ENCODE measurements around the gene LTB4R2. TPM values are rescaled to one million over a fixed set of nuclear protein-coding genes. Genes with fewer than 3 reads are reported as not detected.

The LTB4R2 gene
- total RNA-seq, 1 donor from 2014 or later = 1.5 TPM

GRCh38 chr14:24283796-24284460, 26.0 kb upstream of the LTB4R2 start:
- Histone ChIP-seq H3K4me3 (ENCODE audit: low read depth, low read length) (no peak overlapping the region), H3K36me3 (ENCODE audit: control insufficient read depth, insufficient read depth, low read length) (no peaks in the 10 kb centered on the region), H3K27me3 (ENCODE audit: control insufficient read depth, insufficient read depth, low read length) (no peaks in the 10 kb centered on the region)
- TF ChIP-seq CTCF (IDR thresholded peaks at IDR 0.05; ENCODE audit: insufficient read depth, low read length, poor library complexity, severe bottlenecking) = no peak
- DNase-seq (ENCODE audit: low read depth) = no peak

GRCh38 chr14:24284501-24285035, 25.4 kb upstream of the LTB4R2 start:
- TF ChIP-seq CTCF (IDR thresholded peaks at IDR 0.05; ENCODE audit: insufficient read depth, low read length, poor library complexity, severe bottlenecking) = no peak
- no peaks in the 10 kb centered on the region for H3K27me3 ChIP-seq (ENCODE audit: control insufficient read depth, insufficient read depth, low read length)
- H3K4me3 ChIP-seq (ENCODE audit: low read depth, low read length) = no peak overlapping the region
- no peak for DNase-seq (ENCODE audit: low read depth)
- no peaks in the 10 kb centered on the region for H3K36me3 ChIP-seq (ENCODE audit: control insufficient read depth, insufficient read depth, low read length)

GRCh38 chr14:24285351-24285750, 24.6 kb upstream of the LTB4R2 start:
- H3K36me3 ChIP-seq (ENCODE audit: control insufficient read depth, insufficient read depth, low read length) = no peaks in the 10 kb centered on the region
- no peak for DNase-seq (ENCODE audit: low read depth)
- no peak overlapping the region for H3K4me3 ChIP-seq (ENCODE audit: low read depth, low read length)
- no peaks in the 10 kb centered on the region for H3K27me3 ChIP-seq (ENCODE audit: control insufficient read depth, insufficient read depth, low read length)
- no peak for TF ChIP-seq CTCF (IDR thresholded peaks at IDR 0.05; ENCODE audit: insufficient read depth, low read length, poor library complexity, severe bottlenecking)

- no peaks in the 10 kb centered on the region for H3K27me3 ChIP-seq (ENCODE audit: control insufficient read depth, insufficient read depth, low read length)
- no peak overlapping the region for H3K4me3 ChIP-seq (ENCODE audit: low read depth, low read length)
- no peak for TF ChIP-seq CTCF (IDR thresholded peaks at IDR 0.05; ENCODE audit: insufficient read depth, low read length, poor library complexity, severe bottlenecking)
- H3K36me3 ChIP-seq (ENCODE audit: control insufficient read depth, insufficient read depth, low read length) = peaks cover 1% of the 10 kb centered on the region
- DNase-seq (ENCODE audit: low read depth) = no peak
Measured at GRCh38 chr14:24286996-24287395, 22.9 kb upstream of the LTB4R2 start.

- DNase-seq (ENCODE audit: low read depth) = no peak
Measured at GRCh38 chr14:24289649-24290280, 20.2 kb upstream of the LTB4R2 start.

More at GRCh38 chr14:24289649-24290280, 20.2 kb upstream of the LTB4R2 start:
- H3K4me3 ChIP-seq (ENCODE audit: low read depth, low read length) = no peak overlapping the region
- TF ChIP-seq CTCF (IDR thresholded peaks at IDR 0.05; ENCODE audit: insufficient read depth, low read length, poor library complexity, severe bottlenecking) = no peak
- H3K36me3 ChIP-seq (ENCODE audit: control insufficient read depth, insufficient read depth, low read length) = peaks cover 1% of the 10 kb centered on the region
- no peaks in the 10 kb centered on the region for H3K27me3 ChIP-seq (ENCODE audit: control insufficient read depth, insufficient read depth, low read length)
